Fibroblast of skin of left biceps (primary cell): ENCODE measurements around the gene TTC28.
"Not testable (repeated sequence)": the region's sequence is repeated elsewhere in the genome, so short reads cannot be mapped to it uniquely, and the experiment has no call there.

Source experiments
- DNase-seq, 2 experiments: peaks; one replicate each; pipeline ENCODE4 v3.0.0-alpha.2; 2013; ENCODE audit warnings: low read depth in 2 of 2

The TTC28 gene

GRCh38 chr22:28188178-28188879 is 491.3 kb downstream of the TTC28 start:
- no peak for DNase-seq

DNA sequence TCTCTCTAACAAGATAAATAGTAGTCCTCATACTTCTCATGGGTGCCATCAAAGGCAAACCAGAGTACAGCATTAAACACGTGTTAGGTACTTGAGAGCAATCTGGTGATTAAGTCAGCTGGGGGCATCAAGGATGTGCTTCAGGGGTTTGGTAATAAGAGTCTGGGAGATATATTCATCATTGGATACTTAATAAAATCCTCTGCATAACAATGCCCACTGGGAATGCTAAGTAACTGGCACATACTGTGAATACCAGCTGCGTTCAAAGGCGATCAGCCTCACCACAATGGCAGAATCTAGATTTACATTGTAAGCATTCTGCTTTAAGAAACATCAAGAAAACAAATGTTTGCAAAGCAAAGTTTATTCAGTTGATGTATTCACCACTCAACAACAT is 492.0 kb downstream of the TTC28 start:
- DNase-seq: no peak

DNA sequence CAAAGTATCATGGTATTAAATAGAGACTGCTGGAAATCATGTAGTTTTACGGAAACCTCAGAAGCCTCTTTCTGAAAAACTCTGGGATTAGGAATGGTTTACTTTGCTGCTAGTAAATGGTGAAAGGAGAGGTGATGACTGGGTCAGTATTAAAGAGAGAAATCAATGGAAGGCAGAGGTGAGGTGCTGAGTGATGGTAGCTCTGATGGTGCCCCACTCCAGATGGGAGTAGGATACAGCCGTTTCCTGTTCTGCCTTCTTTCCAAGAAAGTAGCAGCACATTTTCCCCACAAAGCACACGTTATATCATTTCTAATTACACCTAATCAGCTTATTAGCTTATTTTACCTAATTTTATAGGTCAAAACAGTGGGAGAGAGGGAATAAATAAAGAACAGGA is 493.0 kb downstream of the TTC28 start:
- DNase-seq: no peak

DNA sequence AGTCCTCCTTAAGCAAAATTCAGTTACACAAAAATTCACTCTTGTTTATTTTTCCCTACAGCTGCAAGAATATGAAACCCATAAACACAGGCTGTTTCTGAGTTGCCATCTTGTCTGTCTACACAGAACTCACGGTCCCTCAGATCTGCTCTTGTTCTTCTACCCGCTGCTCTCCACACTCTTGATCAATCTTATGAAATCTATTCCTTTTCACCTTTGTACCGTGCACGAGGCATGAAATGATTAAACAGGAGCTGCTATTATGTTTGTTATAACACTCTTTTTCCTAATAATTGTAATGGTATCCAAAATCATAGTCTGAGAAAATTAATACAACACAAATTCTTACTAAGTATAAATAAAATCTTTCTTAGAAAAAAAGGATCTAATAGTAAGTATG is 494.5 kb downstream of the TTC28 start:
- no peak for DNase-seq

DNA sequence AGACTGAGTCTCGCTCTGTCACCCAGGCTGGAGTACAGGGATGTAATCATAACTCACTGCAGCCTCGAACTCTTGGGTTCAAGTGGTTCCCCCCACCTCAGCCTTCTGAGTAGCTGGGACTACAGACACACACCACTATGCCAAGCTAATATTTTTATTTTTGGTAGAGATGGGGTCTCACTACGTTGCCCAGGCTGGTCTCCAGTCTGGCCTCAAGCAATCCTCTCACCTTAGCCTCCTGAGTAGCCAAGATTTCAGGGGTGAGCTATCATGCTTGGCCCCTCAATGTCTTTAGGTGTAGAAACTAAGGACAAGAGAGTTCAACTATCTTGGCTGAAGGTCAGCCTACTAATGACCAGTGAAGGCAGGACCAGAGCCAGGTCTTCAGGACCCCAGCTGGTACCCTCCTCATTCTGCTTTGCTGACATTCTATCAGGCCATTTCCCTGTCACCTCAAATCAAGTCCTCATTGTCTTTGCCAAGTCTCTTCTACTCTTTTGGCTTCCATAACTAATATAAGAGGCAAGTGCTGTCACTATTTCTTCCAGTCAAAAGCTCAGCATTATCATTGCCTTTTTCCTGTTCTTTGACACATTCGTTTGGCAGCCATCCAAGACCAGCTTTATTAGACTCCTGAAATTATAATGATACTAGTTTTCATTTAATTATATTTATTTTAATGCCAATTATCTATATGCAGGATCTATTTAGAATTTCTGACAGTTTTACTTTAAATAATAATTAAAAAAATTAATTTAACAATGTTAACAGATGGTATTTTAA is 496.4 kb downstream of the TTC28 start:
- no peak for DNase-seq

- peak; percentile 59 to 63 for DNase-seq
Observed at GRCh38 chr22:28180804-28181731, 498.6 kb downstream of the TTC28 start.

- DNase-seq: no peak
Observed at GRCh38 chr22:28179392-28179791, 500.2 kb downstream of the TTC28 start.

DNA sequence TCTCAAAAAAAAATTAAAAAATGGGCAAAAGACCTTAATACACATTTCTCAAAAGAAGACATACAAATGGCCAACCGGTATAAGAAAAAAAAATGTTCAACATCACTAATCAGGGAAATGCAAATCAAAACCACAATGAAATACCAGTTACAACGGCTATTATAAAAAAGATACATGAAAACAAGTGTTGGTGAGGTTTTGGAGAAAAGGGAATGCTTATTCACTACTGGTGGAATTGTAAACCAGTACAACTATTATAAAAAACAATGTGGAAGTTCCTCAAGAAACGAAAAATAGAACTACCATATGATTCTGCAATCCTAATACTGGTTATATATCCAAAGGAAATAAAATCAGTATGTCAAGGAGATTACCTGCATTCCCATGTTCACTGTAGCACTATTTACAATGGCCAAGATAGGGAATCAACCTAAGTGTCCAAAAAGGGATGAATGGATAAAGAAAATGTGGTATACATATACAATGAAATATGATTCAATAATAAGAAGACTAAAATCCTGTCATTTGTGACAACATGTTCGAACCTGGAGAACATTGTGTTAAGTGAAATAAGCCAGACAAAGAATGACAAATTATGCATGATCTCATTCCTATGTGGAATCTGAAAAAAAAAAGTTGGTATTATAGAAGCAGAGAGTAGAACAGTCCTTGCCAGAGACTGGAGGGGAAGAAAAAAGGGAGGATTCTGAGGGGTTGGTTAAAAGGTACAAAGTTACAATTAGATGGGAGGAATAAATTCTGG is 503.7 kb downstream of the TTC28 start:
- no peak for DNase-seq

DNA sequence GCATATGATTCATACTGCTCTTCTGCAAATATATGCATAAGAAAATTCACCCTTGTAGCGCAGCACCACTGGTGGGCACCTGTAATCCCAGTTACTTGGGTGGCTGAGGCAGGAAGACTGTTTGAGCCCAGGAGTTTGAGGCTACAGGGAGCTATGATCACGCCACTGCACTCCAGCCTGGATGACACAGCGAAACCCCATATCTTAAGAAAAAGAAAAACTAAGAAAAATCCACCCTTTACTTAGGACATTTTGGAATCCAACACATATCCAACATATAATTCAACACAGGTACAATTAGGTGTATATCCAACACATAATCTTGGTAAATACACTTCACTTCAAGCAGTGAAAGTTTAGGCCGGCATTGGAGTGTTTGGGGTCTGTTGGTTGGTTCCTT is 505.1 kb downstream of the TTC28 start:
- DNase-seq: no peak

- no peak for DNase-seq
Observed at GRCh38 chr22:28172892-28173670, 506.6 kb downstream of the TTC28 start.

DNA sequence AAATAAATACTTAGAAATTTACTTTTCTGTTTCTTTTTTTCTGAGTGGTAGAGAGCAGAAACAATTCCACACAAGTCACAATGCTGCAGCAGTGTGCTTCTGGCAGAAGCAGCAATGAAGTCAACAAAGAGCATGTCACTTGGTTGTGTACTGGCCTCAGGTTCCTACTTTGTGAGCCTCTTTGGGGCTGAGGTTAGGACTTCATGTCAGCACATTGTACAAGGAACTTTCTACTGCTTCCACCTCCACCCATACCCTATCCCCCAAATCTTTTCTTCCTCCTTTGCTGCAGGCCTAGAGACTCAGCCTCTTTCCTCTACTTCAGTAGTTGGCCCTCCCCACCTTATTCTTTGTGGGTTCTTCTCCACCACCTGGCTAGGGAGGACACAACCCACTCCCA is 507.9 kb downstream of the TTC28 start:
- no peak for DNase-seq

DNA sequence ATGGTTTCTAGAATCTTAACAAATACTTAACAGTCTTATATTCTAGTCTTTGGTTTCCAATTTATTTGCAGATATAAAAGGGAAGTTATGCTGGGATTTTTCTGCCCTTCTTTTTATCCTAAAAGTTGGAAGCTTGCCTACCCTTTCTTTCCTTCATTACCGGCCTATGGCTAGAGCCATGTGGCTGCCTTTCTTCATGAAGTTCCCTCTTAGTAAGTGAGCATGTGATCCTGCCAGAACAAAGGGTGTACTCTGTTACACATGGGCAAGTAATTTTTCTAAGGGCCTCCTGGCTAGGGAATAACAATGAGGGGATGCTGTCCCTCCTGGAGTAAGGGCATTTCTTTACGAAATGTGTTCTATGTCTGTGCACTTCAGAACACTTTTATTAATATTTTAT is 508.5 kb downstream of the TTC28 start:
- DNase-seq: no peak

- DNase-seq: not testable (repeated sequence)
Observed at GRCh38 chr22:28169314-28169713, 510.3 kb downstream of the TTC28 start.

DNA sequence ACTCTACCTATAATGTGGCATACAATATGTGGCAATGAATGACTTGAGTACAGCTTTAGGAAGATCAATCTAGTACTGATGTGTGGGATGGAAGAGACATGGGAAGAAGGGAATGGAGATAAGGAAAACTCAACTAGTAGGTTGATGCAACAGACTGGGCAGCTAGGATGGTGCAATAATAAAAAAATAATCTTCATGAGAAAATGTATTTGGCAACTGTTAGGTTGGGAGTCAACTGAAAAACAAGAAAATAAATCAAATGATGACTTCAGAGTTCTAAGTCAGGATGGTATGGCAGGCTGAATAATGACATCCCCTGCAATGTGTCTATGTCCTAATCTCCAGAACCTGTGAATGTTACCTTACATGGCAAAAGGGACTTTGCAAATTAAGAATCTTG is 523.8 kb downstream of the TTC28 start:
- DNase-seq: no peak

DNA sequence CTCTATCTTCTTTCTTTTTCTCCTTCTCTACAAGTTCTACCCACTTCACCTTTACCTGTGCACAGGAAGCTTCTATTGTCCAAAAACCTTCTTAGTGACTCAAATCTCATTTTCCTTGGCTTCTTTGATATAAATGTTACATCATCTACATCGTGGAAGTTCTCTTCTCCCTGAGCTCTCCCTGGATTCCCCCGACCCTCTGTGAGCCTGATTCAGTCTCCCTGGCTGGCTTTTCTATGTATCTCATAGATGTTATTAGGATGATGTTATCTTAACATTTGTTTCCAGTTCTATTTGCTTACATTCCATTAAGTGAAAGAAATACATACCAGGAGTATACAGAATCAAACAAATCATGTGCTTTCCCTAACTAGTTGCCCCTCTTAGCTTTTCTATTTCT is 524.8 kb downstream of the TTC28 start:
- DNase-seq: no peak

- no peak for DNase-seq
Observed at GRCh38 chr22:28151151-28151816, 528.4 kb downstream of the TTC28 start.

- DNase-seq: no peak
Observed at GRCh38 chr22:28148816-28149465, 530.7 kb downstream of the TTC28 start.

- no peak for DNase-seq
Observed at GRCh38 chr22:28147401-28147800, 532.2 kb downstream of the TTC28 start.

DNA sequence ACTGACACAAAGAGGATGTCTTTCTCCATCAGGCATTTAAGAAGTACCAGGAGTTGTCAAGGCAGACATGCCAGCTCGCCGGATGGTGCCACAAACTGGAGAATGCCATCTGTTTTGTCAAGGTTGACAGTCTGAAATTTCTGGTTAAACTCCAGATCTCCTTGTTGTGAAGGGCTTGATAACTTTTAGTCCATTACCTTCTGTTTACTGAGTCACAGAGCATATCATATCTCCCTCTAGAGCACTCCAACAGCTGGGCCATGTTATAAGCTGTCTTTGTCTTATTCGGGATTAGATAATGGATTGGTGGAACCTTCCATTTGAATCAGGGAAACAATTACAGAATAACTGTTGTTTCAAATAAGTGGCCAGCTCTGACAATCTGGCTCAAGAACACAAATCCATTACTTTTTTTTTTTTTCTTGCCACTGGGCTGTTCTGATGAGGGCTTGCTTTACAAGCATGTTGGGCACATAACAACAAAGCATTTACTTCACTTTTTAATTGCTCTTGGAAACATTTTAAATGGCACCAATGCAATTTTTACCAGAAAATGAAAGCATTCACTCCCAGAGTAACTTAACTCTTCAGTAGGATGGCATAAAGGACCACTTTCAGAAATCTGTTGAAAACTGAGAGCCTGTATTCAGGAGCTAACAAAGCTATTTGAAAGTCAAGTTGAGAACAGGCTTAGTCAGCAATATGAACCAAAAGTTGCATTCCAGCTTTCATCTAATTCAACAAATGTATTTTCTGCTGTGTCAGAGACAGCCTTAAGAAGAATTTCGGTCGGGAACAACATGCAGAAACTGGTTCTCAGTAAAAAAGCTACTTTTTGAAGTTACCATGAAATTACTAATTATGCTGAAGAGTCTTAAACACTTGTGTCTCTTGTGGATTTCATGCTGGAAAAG is 533.0 kb downstream of the TTC28 start:
- DNase-seq: no peak
